RCC 7860 (cell line): Measurements from ENCODE around the gene RAB37.

ENCODE experiments used
- DNase-seq: peaks from one replicate; pipeline ENCODE4 v3.0.0-alpha.2; 2015; ENCODE audit warnings: low spot score
- FAIRE-seq: peaks from 2 replicates; lab custom pipeline; 2012; peaks lifted over from hg19 to GRCh38; lab: Jason Lieb, UNC

Gene RAB37

DNA sequence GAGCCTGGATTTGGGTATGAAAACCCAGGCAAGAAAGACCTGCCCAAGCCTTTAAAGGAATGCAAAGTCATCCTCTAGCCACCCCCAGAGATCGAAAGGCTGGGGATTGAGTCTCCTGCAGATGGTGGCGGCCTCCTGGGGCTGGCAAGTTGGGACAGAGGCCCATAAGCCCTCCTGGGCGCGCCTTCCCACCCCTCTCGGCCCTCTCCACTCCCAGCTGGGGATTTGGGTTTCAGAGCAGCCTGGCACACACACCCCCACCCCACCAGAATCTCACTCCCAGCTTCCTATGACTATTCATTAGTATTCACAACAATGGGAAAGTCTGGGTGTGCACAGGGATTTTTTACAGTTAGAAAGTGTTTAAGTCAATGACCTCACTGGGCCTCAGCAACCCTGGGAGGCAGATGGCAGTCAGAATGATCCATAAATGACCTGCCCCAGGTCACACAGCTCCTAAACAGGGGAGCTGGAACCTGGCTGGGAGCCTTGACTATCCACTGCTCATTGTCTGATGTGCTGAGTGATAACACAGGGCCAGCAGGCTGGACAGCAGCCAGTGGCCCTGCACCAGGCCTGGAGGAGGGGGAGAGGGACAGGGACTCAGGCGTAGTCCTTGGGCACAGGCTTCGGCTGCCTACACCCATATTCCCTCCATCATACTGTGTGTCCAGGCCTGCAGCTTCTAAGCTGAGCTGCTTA, 23.5 kb downstream of the RAB37 start:
- FAIRE-seq (no peak), DNase-seq (no peak)

DNA sequence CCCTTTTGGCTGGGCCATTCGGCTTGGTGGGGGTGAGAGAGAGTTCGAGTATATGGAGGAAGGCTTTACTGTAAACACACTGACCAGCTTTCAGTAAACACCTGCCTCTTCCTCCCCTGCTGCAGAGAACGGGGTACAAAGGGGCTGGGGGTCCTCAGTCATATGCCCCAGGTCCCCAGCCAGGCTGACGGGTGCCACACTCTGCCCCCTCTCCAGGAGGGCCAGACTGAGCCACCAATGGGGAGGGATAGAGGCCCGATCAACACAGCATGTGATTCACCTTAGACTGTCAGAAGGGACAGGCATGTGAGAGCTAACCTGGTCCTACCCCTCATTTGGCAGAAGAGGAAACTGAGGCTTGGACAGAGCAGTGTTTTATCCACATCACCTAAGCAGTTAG, 24.4 kb downstream of the RAB37 start:
- FAIRE-seq, result no peak
- no peak for DNase-seq

DNA sequence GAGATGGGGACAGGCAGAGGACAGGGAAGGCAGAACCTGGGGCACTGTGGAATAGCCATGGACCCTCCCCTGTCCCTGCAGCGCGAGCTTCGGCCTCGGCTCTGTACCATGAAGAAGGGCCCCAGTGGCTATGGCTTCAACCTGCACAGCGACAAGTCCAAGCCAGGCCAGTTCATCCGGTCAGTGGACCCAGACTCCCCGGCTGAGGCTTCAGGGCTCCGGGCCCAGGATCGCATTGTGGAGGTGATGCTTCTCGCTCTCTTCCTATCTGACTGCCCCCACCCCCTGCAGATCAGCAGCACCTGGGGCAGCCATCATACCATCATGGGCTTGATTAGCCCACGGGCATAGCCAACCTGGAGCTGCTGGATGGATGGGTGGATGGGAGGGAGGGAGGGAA, 24.9 kb downstream of the RAB37 start:
- DNase-seq (no peak), FAIRE-seq (no peak)

DNA sequence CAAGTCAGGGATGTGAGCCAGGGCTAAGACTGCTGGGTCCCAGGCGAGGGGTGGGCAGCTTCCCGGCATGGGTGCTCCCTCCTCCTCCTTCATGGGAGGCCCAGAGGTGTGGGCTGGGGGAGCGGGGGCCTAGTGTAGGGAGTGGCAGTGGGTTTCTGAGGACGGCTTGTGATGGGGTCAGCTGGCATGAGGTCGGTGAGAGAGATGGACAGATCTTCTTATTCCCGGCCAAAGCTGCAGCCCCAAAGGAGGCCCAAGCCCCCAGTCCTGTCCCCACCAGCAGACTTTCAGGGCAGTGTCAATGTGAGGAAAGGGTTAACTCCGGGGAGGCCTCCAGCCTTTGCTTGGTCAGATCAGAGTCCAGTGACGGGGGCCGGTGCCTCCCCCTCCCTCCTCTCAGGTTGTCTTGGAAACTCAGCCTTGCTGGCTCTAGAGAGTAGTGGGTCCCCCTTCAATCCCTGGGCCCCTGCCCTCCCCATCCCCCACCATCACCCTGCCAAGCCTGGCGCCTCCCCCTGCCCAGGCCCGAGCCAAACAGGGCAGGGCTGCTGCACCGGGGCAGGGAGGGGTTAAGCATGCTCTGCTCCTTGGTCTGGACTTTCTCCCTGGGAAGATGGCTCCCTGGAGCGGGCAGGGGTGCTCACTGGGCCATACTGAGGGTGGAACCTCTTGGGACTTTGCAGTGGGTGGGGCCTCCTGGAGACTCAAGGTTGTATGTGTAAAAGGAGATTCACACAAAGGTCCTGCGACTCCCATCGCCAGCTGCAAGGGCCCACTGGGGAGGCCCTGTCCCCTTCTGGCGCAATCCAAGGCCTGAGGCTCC, 26.7 kb downstream of the RAB37 start:
- no peak for FAIRE-seq
- DNase-seq, result no peak

DNA sequence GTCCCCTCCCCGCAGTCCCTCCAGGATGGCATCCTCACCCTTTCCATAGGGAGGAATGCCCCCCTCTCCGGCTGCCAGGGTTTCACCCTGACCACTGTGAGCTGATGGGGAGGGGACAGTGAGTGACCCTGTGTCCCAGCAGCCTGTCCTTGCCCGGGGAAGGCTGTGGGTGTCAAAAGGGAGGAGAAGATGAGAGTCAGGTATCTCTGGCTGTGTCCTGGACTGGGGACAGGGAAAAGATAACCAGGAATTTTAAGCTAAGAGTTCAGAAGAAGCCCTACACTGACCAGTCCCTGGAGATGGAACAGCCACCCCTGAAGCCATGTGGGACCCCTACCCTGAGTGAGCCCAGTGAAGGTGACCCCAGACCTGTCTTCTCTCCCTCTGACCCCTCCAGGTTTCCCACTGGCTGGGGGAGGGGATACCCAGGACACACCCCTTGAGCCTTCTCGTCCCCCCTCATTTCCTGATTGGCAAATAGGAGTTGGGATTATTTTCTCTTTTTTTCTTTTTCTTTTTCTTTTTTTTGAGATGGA, 27.8 kb downstream of the RAB37 start:
- no peak for DNase-seq

DNA sequence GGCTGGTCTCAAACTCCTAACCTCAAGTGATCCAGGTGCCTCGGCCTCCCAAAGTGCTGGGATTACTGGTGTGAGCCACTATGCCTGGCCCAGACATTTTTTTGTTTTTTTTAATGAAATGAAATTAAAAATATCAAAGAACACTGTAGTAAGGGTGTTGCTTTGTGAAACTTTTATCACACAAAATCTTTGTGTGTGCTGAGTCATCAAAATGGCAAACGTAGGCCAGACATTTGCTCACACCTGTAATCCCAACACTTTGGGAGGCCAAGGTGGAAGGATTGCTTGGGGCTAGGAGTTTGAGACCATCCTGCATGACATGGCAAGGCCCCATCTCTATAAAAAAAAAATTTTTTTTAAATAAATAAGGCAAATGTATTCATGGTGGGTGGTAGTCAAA, 29.4 kb downstream of the RAB37 start:
- DNase-seq, result no peak
- no peak for FAIRE-seq

More for the DNA sequence above, 27.8 kb downstream of the RAB37 start:
- no peak for FAIRE-seq

DNA sequence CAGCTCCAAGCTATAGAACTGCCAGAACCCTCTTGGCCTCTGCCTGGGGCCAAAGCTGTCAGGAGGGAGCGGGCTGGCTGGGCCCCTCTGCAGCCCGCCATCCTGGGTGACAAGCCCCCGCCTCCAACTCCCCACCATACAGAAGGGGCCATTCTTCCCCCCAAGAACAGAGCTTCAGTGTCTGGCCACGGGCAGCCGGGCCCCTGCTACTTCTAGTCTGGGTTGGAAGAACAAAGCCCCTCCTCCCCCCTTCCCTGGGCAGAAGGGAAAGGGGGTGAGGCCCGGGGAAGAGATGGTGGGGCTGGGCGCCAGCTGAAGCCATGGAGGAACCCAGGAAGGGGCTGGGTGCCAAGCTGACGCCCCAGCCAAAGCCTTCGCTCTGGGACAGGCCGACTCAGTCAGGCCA, 30.1 kb downstream of the RAB37 start:
- FAIRE-seq (no peak), DNase-seq (no peak)

DNA sequence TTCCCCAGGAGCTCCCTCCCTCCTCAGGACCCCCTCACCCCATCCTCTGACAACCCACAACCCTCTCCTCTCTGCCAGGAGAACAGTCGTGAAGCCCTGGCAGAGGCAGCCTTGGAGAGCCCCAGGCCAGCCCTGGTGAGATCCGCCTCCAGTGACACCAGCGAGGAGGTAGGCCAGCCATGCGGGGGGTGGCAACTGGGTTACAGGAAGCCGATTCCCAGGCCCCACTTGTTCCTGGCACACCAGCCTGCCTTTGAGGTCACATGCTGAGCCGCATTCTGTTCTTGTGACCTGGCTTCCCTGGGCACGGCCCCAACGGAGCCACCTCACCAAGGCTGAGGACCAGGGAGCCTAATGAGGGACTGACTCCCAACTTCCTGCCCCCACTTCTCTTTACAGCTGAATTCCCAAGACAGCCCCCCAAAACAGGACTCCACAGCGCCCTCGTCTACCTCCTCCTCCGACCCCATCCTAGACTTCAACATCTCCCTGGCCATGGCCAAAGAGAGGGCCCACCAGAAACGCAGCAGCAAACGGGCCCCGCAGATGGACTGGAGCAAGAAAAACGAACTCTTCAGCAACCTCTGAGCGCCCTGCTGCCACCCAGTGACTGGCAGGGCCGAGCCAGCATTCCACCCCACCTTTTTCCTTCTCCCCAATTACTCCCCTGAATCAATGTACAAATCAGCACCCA, 31.2 kb downstream of the RAB37 start:
- DNase-seq, result peak; percentile 88
- peak; percentile 76 for FAIRE-seq

DNA sequence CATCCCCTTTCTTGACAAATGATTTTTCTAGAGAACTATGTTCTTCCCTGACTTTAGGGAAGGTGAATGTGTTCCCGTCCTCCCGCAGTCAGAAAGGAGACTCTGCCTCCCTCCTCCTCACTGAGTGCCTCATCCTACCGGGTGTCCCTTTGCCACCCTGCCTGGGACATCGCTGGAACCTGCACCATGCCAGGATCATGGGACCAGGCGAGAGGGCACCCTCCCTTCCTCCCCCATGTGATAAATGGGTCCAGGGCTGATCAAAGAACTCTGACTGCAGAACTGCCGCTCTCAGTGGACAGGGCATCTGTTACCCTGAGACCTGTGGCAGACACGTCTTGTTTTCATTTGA, 31.7 kb downstream of the RAB37 start:
- DNase-seq, result no peak
- FAIRE-seq, result no peak

DNA sequence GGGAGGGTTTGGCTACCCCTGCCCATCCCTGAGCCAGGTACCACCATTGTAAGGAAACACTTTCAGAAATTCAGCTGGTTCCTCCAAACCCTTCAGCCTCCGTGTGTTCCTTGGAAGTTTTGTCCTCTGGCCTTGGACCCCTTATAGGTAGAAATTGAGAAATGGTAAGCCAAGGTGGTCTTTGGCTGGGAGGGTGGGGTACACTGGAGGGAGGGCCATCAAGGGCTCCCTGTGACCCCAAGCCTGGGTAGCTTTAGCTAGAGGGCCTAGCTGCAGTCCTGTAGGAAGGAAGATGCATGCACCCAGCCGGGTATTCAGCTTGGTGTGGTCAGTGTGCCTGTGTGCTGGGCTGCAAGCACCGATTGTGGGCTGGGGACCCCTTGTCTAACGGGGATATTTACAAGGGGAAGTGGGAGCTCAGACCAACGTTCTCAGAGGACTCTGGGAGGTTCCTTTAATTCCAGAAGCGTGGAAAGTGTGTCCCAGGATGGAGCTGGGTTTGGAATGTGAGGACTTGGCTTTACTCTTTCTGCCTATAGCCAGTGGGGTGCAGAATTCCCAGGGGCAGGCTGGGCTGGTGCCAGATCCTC, 32.3 kb downstream of the RAB37 start:
- DNase-seq, result no peak
- FAIRE-seq, result no peak

DNA sequence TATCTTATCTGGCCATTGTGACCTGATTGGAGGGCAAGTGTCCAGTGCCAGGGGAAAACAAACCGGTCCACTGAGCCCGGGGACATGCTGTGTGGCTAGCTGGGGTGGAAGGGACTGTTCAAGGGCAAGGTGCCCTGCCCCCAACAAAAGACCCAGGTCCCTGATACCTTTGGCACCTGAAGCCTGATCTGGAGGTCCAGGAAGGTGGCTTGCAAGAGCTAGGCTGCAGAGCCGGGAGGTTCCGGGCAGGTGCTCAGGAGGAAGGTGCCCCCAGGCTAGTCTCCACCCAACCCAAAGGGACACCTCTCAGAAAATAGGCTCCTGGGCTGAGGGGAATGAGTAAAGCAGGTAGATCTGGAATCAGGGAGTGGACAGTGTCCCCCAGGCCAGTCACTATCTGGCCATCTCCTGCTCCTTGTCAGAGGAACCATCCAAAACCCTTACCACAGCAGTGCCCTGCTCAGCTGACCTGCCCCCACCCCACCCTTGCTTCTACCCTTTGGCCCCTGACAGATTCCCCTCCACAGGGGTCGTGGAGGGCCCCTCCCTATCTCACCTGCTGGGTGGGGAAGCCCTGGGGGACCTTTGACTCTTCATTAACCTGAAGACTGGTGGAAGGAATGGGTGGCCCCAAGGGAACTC, 32.9 kb downstream of the RAB37 start:
- DNase-seq, result no peak
- FAIRE-seq, result no peak

DNA sequence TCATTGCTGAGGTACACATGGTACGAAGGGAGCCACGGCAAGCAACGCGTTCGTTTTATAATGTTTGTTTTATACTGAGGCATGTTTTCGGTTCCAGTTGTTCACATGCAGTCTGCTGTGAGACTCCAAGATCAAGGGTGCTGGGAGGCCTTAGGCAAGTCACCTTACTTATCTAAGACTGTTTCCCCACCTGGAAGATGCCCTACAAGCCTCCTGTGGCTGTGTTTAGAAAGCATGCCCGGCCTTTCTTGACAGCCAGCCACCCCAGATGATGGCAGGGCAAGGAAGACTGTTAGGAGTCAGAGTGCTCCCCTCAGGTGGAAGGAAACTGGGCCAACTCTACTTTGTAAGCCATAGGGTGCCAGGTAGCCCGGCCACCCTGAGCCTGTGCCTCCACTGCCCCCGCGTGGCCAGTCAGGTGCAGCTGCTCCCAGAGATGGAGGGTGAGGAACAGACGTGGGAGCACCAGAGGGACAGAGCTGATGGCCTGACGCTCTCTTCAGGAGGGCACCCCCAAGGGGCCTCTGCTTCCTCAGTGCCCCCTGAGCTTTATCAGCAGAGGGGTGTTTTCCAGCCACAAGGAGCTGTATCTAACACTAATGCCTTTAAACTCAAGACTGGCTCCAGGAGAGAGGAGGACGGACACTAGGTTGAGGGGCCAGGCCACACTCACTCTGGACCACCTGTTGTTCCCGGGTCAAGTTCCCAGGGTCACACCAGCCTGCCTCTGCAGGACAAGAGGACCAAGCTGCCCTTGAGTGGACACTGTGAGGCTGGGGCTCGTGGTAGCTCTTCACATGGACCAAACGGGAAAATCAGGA, 33.7 kb downstream of the RAB37 start:
- FAIRE-seq (no peak), DNase-seq (peak; percentile 30)

DNA sequence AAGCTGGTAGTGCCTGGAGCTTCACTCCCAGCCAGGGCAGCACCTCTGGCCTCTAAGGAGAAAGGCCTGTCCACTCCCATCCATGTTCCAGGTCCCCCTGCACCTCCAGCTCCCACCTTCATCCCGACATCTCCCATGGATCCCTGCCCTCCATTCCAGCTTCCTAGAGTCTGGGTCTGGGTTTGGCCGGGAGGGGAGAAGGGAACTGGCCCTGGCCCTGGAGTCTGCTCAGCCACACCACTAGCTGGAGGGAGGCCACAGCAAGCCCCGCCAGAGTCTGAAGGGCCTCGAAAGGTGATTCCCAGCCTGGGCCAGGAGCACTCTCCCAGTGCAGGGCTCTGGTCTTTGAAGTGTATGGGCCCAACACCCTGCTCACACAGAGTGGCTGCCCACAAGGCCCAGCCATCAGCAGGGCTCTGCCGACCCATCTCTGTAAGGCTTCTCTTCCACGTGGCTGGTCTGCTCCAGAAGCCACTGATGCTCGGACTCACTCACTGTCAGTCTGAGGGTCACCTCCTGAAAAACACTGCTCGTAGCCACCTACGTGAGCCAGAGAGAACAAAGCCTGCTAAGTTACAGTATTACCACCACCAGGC, 34.4 kb downstream of the RAB37 start:
- no peak for FAIRE-seq

DNA sequence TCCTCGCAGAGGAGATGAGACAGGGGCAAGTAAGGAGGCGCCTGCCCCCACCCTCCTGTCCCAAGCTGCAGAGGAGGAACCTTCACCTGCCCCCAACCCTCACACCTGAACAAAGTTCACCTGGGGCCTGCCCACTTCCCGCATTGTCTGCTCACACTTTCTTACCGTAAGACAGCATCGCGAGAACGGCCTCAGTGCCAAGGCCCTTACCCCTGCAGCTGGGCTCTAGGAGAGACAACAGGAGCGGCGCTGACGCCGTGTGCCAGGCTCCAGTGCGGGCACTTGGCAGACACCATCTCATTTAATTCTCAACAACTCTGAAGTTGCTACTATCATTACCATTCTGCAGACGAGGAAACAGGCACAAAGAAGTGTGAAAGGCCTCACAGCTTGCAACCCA, 35.0 kb downstream of the RAB37 start:
- no peak for FAIRE-seq

More for the DNA sequence above, 34.4 kb downstream of the RAB37 start:
- DNase-seq, result no peak

DNA sequence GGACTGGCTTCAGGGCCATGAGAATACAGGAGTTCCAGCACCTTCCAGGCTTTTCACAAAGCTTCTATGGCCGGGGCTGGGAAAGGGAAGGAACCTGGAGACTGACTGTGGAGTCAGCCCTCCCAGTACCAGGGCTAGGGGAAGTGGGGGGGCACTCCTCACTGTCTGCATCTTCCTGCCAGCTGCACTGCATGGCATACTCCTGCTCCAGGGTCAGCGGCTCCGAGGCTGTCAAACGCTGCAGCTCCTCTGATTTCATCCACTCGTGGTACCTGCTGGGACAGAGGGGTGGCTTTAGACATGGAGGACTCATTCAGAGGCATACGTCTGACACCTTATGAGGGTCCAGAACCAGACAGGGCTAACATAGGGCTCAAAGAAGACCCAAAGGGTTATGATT, 36.4 kb downstream of the RAB37 start:
- no peak for FAIRE-seq
- DNase-seq, result no peak

More for the DNA sequence above, 35.0 kb downstream of the RAB37 start:
- DNase-seq, result no peak

DNA sequence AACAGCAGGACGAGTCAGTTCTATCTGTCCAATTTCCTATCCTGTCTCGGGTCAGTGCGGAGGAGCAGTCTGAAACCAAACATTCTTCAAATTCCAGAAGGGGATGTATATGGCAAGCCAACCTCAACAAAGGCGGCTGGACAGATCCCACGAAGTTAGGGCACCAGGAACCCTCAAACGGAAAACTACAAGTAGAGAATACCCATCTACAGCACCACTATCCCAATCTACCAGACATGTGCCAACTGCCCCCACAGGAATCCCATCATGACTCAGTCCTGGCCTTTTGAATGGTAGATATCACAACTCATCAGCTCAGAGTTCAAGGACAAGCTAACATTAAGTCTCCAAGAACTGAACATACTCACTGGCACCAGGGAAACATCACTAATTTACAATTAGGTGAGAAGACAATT, 36.8 kb downstream of the RAB37 start:
- peak; percentile 71 for DNase-seq
- peak; percentile 54 for FAIRE-seq

DNA sequence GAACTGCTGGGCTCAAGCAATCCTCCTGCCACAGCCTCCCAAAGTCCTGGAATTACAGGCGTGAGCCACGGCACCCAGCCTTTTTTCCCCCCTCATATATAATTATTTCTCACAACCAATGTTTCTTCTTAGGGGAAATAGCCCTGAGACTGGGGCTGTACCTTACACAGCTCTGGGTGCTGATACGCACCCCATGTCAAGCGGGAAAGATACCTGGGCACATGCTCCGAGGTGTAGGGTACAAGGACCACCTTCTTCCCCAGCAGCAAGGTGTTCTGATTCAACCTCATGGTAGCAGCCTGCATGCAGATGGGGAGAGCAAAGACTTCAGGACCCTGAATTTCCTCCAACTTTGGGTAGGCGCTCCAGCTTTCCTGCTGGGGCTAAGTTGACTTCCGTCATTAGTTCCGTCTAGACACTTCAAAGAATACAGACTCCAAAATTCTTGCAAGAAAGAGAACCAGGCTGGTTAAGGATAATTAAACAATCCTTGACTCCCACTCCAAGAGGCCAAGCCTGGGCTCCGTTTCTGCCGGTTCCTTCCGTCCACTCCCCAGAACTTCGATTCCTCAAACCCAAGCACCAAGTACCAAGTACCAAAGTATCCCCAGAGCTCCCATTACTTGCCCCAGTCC, 38.5 kb downstream of the RAB37 start:
- FAIRE-seq, result no peak
- no peak for DNase-seq

DNA sequence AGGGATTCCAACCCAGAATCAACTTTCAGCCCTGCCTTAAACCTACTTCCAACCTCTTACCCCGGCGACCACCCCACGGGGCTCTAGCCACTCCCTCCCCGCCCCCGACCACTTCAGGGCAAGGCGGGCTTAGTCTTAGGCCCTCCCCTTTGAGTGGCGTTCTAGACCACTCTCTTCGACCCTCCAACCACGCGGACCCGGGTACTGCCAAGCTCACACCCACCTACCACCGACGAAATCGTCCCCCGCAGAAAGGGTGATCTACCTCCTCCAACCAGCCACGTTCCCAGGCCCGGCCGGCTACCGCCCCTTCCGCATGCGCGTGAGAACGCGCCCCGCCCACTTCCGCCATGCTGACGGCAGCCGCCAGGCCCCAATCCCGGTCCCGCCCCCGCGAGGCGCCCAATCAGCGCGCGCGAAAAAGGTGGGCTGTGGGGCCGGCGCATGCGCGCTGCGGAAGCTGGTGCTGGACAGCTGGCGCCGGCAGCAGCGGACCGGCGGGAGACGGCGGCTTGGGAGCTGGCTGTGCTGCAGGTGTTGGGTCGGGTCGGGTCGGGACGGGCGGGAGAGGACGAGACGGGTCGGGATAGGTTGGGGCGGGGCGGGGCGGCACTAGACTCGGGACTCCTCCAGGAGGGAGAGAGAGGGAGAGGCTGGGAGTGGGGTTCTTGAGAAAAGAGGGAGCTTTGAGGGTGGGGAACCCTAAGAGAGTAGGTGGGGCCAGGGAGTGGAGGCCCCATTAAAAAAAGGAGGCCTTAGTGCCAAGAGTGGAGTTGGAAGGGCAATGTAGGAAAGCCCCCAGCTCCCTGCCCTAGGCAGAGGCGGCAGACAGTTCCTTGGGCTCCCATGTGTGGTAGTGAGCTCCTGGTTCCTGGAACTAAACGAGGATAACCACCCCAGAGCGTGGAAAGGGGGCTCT, 39.2 kb downstream of the RAB37 start, which contains the start of gene NAT9:
Gene NAT9, minus strand, starts transcription at position 302 of the 919 bp plus-strand sequence. CDS start 647 bp downstream, outside the sequence.
- no peak for FAIRE-seq
- peak; percentile 86 for DNase-seq
